WTC11 (cell line): Measurements from ENCODE around the gene SLC39A5. TPM values are rescaled to one million over a fixed set of nuclear protein-coding genes. Genes with fewer than 3 reads are reported as not detected.
A peak's percentile ranks its signal among the peaks of the same experiment; 100 is the strongest.

ENCODE experiments used
- AR ChIP-seq: fragments of 250-450 bp; sonication (Bioruptor Pico); IDR thresholded peaks from 2 replicates; pipeline ENCODE4 v1.9.0; 2021; ENCODE audit warnings: mild to moderate bottlenecking
- CBFB ChIP-seq: sonication (generic); formaldehyde crosslinking; IDR thresholded peaks from 2 replicates; pipeline ENCODE4 v1.8.1; 2022; ENCODE audit warnings: mild to moderate bottlenecking, low read depth, missing genetic modification reagents
- CTCF ChIP-seq: fragments of 200-600 bp; IDR thresholded peaks from 2 replicates; pipeline ENCODE4 v1.8.0; 2022; ENCODE audit warnings: antibody characterized with exemption
- ELF4 ChIP-seq: sonication (generic); formaldehyde crosslinking; IDR thresholded peaks from 2 replicates; pipeline ENCODE4 v1.8.1; 2022; ENCODE audit warnings: low read depth, mild to moderate bottlenecking, moderate library complexity, missing genetic modification reagents
- FOXP1 ChIP-seq: sonication (generic); formaldehyde crosslinking; IDR thresholded peaks from 2 replicates; pipeline ENCODE4 v1.8.0; 2022; ENCODE audit warnings: missing genetic modification reagents, mild to moderate bottlenecking, moderate library complexity, borderline replicate concordance
- GRHL2 ChIP-seq: fragments of 250-450 bp; sonication (Bioruptor Pico); IDR thresholded peaks from 2 replicates; pipeline ENCODE4 v1.8.0; 2022; ENCODE audit warnings: mild to moderate bottlenecking, moderate library complexity; ENCODE audit not compliant: insufficient replicate concordance, severe bottlenecking
- JAZF1 ChIP-seq: fragments of 250-450 bp; sonication (Bioruptor Pico); IDR thresholded peaks from 2 replicates; pipeline ENCODE4 v1.9.0; 2021; ENCODE audit warnings: moderate library complexity, mild to moderate bottlenecking, inconsistent platforms
- MLX ChIP-seq: sonication (generic); formaldehyde crosslinking; IDR thresholded peaks from 2 replicates; pipeline ENCODE4 v1.8.1; 2023; ENCODE audit warnings: mild to moderate bottlenecking, missing genetic modification reagents, moderate library complexity
- SP1 ChIP-seq: sonication (generic); formaldehyde crosslinking; conservative IDR thresholded peaks from 2 replicates; pipeline ENCODE4 v1.8.1; 2022; ENCODE audit warnings: missing genetic modification reagents
- TEAD1 ChIP-seq: sonication (generic); formaldehyde crosslinking; IDR thresholded peaks from 2 replicates; pipeline ENCODE4 v1.8.0; 2022; ENCODE audit warnings: mild to moderate bottlenecking, missing genetic modification reagents
- TEAD4 ChIP-seq: sonication (generic); formaldehyde crosslinking; IDR thresholded peaks from 2 replicates; pipeline ENCODE4 v1.8.0; 2022; ENCODE audit warnings: mild to moderate bottlenecking, missing genetic modification reagents
- USF1 ChIP-seq: sonication (generic); formaldehyde crosslinking; IDR thresholded peaks from 2 replicates; pipeline ENCODE4 v1.8.0; 2022; ENCODE audit warnings: mild to moderate bottlenecking, missing genetic modification reagents
- ZNF232 ChIP-seq: sonication (generic); formaldehyde crosslinking; IDR thresholded peaks from 2 replicates; pipeline ENCODE4 v1.8.0; 2022; ENCODE audit warnings: mild to moderate bottlenecking, missing genetic modification reagents
- ZNF317 ChIP-seq: sonication (generic); formaldehyde crosslinking; IDR thresholded peaks from 2 replicates; pipeline ENCODE4 v1.8.1; 2023; ENCODE audit warnings: low read depth, mild to moderate bottlenecking, moderate library complexity, missing genetic modification reagents, borderline replicate concordance
- ZNF532 ChIP-seq: fragments of 250-450 bp; sonication (Bioruptor Pico); IDR thresholded peaks from 2 replicates; pipeline ENCODE4 v1.9.0; 2021; ENCODE audit warnings: mild to moderate bottlenecking, borderline replicate concordance
- total RNA-seq: library from RNA; stranded (reverse); gene quantifications from 3 replicates; pipeline ENCODE4 v1.2.3, GENCODE V29; 2021

Gene SLC39A5
- total RNA-seq, 1 experiment from 2014 or later, result 0.26 TPM

GRCh38 chr12:56221757-56222530 is 7.9 kb upstream of the SLC39A5 start, which contains the start of gene RNF41 (continued):
- TF ChIP-seq ZNF532 (CRISPR knock-in tag) (no peak), TEAD1 (CRISPR knock-in tag) (peak; percentile 67; the same call in 1 of the 2 replicates), ELF4 (CRISPR knock-in tag) (no peak), SP1 (peak; percentile 91; the same call in 1 of the 2 replicates), GRHL2 (CRISPR knock-in tag) (no peak), FOXP1 (CRISPR knock-in tag) (no peak), MLX (CRISPR knock-in tag) (no peak), JAZF1 (CRISPR knock-in tag) (no peak), AR (CRISPR knock-in tag) (no peak), CTCF (no peak), TEAD4 (no peak), ZNF232 (CRISPR knock-in tag) (no peak), CBFB (CRISPR knock-in tag) (no peak), USF1 (CRISPR knock-in tag) (peak; percentile 34; the same call in 1 of the 2 replicates), ZNF317 (CRISPR knock-in tag) (no peak)
- TF ChIP-seq, all 79 proteins: peak for 13
